B cell (primary cell): ENCODE data around the gene TBX4.

Experiments used
- EZH2 ChIP-seq: IDR thresholded peaks from 2 replicates; pipeline ENCODE4 v1.6.1; 2012; ENCODE audit warnings: borderline replicate concordance, low read depth, mild to moderate bottlenecking, moderate library complexity, low read length; ENCODE audit not compliant: insufficient read depth, poor library complexity, severe bottlenecking
- TF ChIP-seq, protein P1 (sequence below): fragments of 200-600 bp; IDR thresholded peaks from one replicate; pipeline ENCODE4 v1.8.0; 2022; ENCODE audit warnings: antibody characterized with exemption, mild to moderate bottlenecking

- TF ChIP-seq, protein P1, sequence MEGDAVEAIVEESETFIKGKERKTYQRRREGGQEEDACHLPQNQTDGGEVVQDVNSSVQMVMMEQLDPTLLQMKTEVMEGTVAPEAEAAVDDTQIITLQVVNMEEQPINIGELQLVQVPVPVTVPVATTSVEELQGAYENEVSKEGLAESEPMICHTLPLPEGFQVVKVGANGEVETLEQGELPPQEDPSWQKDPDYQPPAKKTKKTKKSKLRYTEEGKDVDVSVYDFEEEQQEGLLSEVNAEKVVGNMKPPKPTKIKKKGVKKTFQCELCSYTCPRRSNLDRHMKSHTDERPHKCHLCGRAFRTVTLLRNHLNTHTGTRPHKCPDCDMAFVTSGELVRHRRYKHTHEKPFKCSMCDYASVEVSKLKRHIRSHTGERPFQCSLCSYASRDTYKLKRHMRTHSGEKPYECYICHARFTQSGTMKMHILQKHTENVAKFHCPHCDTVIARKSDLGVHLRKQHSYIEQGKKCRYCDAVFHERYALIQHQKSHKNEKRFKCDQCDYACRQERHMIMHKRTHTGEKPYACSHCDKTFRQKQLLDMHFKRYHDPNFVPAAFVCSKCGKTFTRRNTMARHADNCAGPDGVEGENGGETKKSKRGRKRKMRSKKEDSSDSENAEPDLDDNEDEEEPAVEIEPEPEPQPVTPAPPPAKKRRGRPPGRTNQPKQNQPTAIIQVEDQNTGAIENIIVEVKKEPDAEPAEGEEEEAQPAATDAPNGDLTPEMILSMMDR = no peak
- no peak for TF ChIP-seq EZH2
These were observed 31.4 kb upstream of the TBX4 start for GRCh38 chr17:61420745-61421398.
